CD8-positive, alpha-beta memory T cell (primary cell): Measurements from ENCODE around the gene AGPAT2. TPM values are rescaled to one million over a fixed set of nuclear protein-coding genes. Genes with fewer than 3 reads are reported as not detected.
"Not testable (repeated sequence)": the region's sequence is repeated elsewhere in the genome, so short reads cannot be mapped to it uniquely, and the experiment has no call there.

ENCODE experiments used
- CTCF ChIA-PET: fragments of 350-600 bp; sonication (Branson Sonifier 250); formaldehyde crosslinking; loops from one replicate; lab custom pipeline; 2021; ENCODE audit warnings: antibody characterized with exemption; lab: Charles Lee
- POLR2A ChIA-PET: fragments of 350-600 bp; sonication (Branson Sonifier 250); formaldehyde crosslinking; loops from one replicate; lab custom pipeline; 2021; ENCODE audit warnings: antibody characterized with exemption; lab: Charles Lee
- DNase-seq, 5 donors: peaks; one replicate each; pipeline versions ENCODE4 v3.0.0 to v3.0.0-alpha.2; 2020 to 2022; ENCODE audit warnings: mixed read lengths in 1 of 5
- H3K27ac ChIP-seq: one replicate; pipeline ENCODE4 v1.7.0; 2013; ENCODE audit warnings: low read depth, mild to moderate bottlenecking, low read length, moderate library complexity
- H3K27me3 ChIP-seq: 2 replicates; pipeline ENCODE4 v1.7.0; 2013; ENCODE audit warnings: low read length, mild to moderate bottlenecking; ENCODE audit not compliant: insufficient read depth, poor library complexity, severe bottlenecking
- H3K36me3 ChIP-seq: 2 replicates; pipeline ENCODE4 v1.7.0; 2013; ENCODE audit warnings: mild to moderate bottlenecking, low read length, moderate library complexity; ENCODE audit not compliant: insufficient read depth
- H3K4me1 ChIP-seq: 2 replicates; pipeline ENCODE4 v1.7.0; 2013; ENCODE audit warnings: mild to moderate bottlenecking, low read length, moderate library complexity; ENCODE audit not compliant: insufficient read depth
- H3K4me3 ChIP-seq: 2 replicates; pipeline ENCODE4 v1.7.0; 2013; ENCODE audit warnings: mild to moderate bottlenecking, low read length
- H3K9me3 ChIP-seq: 2 replicates; pipeline ENCODE4 v1.7.0; 2013; ENCODE audit warnings: mild to moderate bottlenecking, low read length
- H3K27ac Mint-ChIP-seq, 8 donors: one replicate each; pipeline ENCODE4 v1.8.0; 2020 to 2021; ENCODE audit warnings: mixed read lengths in 8 of 8, mild to moderate bottlenecking in 6 of 8, inconsistent platforms in 3 of 8, moderate library complexity in 3 of 8
- H3K27me3 Mint-ChIP-seq, 2 donors: one replicate each; pipeline ENCODE4 v1.8.0; 2020 to 2021; ENCODE audit warnings: mixed read lengths in 2 of 2, mild to moderate bottlenecking in 1 of 2, moderate library complexity in 1 of 2
- H3K36me3 Mint-ChIP-seq, 3 donors: one replicate each; pipeline ENCODE4 v1.8.0; 2020 to 2021; ENCODE audit warnings: mixed read lengths in 3 of 3, inconsistent platforms in 1 of 3, mild to moderate bottlenecking in 1 of 3
- H3K4me1 Mint-ChIP-seq, 3 donors: one replicate each; pipeline ENCODE4 v1.8.0; 2020 to 2021; ENCODE audit warnings: mixed read lengths in 3 of 3, inconsistent platforms in 1 of 3, mild to moderate bottlenecking in 1 of 3
- H3K4me3 Mint-ChIP-seq, 7 donors: one replicate each; pipeline ENCODE4 v1.8.0; 2020 to 2021; ENCODE audit warnings: mixed read lengths in 7 of 7, mild to moderate bottlenecking in 6 of 7, moderate library complexity in 4 of 7, inconsistent platforms in 2 of 7
- H3K9me3 Mint-ChIP-seq, 5 donors: one replicate each; pipeline ENCODE4 v1.8.0; 2020 to 2022; ENCODE audit warnings: mixed read lengths in 5 of 5, mild to moderate bottlenecking in 3 of 5, moderate library complexity in 2 of 5, inconsistent platforms in 1 of 5
- polyA plus RNA-seq: library from polyadenylated mRNA; unstranded; fragments of 300-500 nt; fragmentation: Illumina TruSeq; gene quantifications from one replicate; pipeline ENCODE4 v1.2.3, GENCODE V29; 2021
- total RNA-seq, 2 experiments: library from RNA; stranded (reverse); gene quantifications; one replicate each; pipeline ENCODE4 v1.2.3, GENCODE V29; 2021

Gene AGPAT2
- total and polyA plus RNA-seq, 3 experiments from 2014 or later: 17.4 to 32.5 (median 18.4) TPM

GRCh38 chr9:136704741-136705140 is 17.5 kb upstream of the AGPAT2 start:
- Mint-ChIP-seq H3K27me3 (peaks cover 6 to 19% of the 10 kb centered on the region in 2 donors), H3K4me1 (peaks cover 8 to 17% (median 16%) of the 10 kb centered on the region in 3 donors)
- H3K27ac ChIP-seq, H3K9me3 ChIP-seq, DNase-seq, H3K27ac Mint-ChIP-seq, H3K4me3 Mint-ChIP-seq, H3K9me3 Mint-ChIP-seq, H3K36me3 Mint-ChIP-seq, H3K36me3 ChIP-seq, POLR2A ChIA-PET, CTCF ChIA-PET, H3K4me3 ChIP-seq, H3K27me3 ChIP-seq: not testable (repeated sequence)
- H3K4me1 ChIP-seq: peaks cover 14% of the 10 kb centered on the region

DNA sequence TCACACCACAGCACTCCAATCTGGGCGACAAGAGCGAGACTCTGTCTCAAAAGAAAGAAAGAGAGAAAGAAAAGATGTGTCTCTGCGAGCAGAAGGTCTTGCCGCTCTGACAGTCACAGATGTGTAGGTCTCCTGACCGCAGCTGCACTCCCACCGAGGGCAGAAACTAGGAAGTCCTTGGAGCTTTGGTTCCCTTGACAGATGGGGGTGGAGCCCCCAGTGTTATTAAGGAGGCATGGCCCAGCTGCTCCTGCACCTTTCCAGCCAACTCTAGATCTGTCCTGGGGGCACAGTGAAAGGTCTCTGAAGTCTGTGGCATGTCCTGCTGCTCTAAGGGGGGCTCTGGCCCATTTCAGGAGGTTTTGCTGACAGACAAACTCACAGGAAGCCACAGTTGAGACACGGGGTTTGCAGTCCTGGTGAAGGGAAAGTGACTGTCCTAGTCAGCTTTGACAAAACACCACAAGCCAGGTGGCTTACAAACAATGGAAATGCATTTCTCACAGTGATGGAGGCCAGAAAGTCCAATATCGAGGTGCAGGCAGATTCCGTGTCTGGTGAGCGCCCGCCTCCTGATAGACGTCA is 16.1 kb upstream of the AGPAT2 start:
- Histone ChIP-seq H3K9me3 (no peaks in the 10 kb centered on the region), H3K4me1 (peaks cover 14% of the 10 kb centered on the region), H3K27me3 (no peaks in the 10 kb centered on the region), H3K27ac (no peak overlapping the region), H3K36me3 (no peaks in the 10 kb centered on the region), H3K4me3 (no peak overlapping the region)
- DNase-seq: no peak
- peak overlapping the region in 1 of 8 donors; percentile 57 for H3K27ac Mint-ChIP-seq
- no peak overlapping the region for H3K4me3 Mint-ChIP-seq
- POLR2A ChIA-PET: no interaction called here
- H3K36me3 Mint-ChIP-seq: no peaks in the 10 kb centered on the region
- CTCF ChIA-PET: no interaction called here
- peaks cover 10 to 12% of the 10 kb centered on the region in 2 donors for H3K27me3 Mint-ChIP-seq
- peaks cover 9 to 17% (median 16%) of the 10 kb centered on the region in 3 donors for H3K4me1 Mint-ChIP-seq
- H3K9me3 Mint-ChIP-seq: no peaks in the 10 kb centered on the region

DNA sequence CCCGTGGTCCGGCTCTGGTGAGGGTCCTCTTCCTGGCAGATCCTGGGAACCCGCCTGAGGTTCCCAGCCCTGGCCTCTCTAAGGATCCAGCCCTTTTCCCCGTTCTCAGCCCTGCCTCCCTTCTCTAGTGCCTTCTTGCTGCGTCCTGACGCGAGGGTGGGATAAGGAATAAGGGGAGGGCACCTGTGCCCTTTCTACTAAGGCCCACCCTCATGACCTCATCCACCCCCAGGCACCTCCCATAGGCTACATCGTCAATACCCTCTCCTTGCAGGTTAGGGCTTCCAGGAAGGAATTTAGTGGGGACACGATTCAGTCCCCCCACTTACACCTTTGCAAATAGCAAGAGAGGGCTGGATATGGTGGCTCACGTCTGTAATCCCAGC is 14.4 kb upstream of the AGPAT2 start:
- H3K9me3 ChIP-seq: no peaks in the 10 kb centered on the region
- no peak overlapping the region for H3K4me3 ChIP-seq
- no peak overlapping the region for H3K27ac ChIP-seq
- Mint-ChIP-seq H3K9me3 (no peaks in the 10 kb centered on the region), H3K27ac (peak overlapping the region in 7 of 8 donors; percentile 90 to 95 (median 93)), H3K27me3 (peaks cover 10 to 15% of the 10 kb centered on the region in 2 donors), H3K4me1 (peaks cover 9 to 17% (median 16%) of the 10 kb centered on the region in 3 donors), H3K36me3 (no peaks in the 10 kb centered on the region), H3K4me3 (peak overlapping the region; percentile 80 to 90 (median 86))
- ChIA-PET CTCF (interaction anchor here (1.2 to 1.3 kb wide), 3 partner anchors 11 to 389 kb away, joined by 3 to 4 read pairs (median 4); no protein-coding TSS in a partner anchor), POLR2A (interaction anchor here (1.1 kb wide), 1 partner anchor 25 kb away, joined by 4 read pairs; no protein-coding TSS in a partner anchor)
- DNase-seq: no peak
- H3K36me3 ChIP-seq: no peaks in the 10 kb centered on the region
- H3K27me3 ChIP-seq: no peaks in the 10 kb centered on the region
- H3K4me1 ChIP-seq: peaks cover 14% of the 10 kb centered on the region

GRCh38 chr9:136700959-136701667 is 13.9 kb upstream of the AGPAT2 start:
- H3K9me3 Mint-ChIP-seq: no peaks in the 10 kb centered on the region
- CTCF ChIA-PET: interaction anchor here (1.0 to 1.3 kb wide), 4 partner anchors 11 to 388 kb away, joined by 3 to 4 read pairs (median 4); no protein-coding TSS in a partner anchor
- H3K36me3 ChIP-seq: no peaks in the 10 kb centered on the region
- H3K4me1 Mint-ChIP-seq: peaks cover 9 to 17% (median 16%) of the 10 kb centered on the region in 3 donors
- POLR2A ChIA-PET: interaction anchor here (0.6 to 1.1 kb wide), 5 partner anchors 11 to 27 kb away, joined by 3 to 5 read pairs (median 4); no protein-coding TSS in a partner anchor
- peak overlapping the region in 7 of 8 donors; percentile 90 to 95 (median 93) for H3K27ac Mint-ChIP-seq
- H3K27me3 ChIP-seq: no peaks in the 10 kb centered on the region
- DNase-seq: peak; percentile 18 to 69 (median 60)
- H3K27me3 Mint-ChIP-seq: peaks cover 10 to 15% of the 10 kb centered on the region in 2 donors
- peak overlapping the region; percentile 59 for H3K27ac ChIP-seq
- peak overlapping the region; percentile 52 for H3K4me3 ChIP-seq
- no peaks in the 10 kb centered on the region for H3K9me3 ChIP-seq
- H3K36me3 Mint-ChIP-seq: no peaks in the 10 kb centered on the region
- H3K4me1 ChIP-seq: peaks cover 14% of the 10 kb centered on the region
- H3K4me3 Mint-ChIP-seq: peak overlapping the region; percentile 80 to 90 (median 86)

DNA sequence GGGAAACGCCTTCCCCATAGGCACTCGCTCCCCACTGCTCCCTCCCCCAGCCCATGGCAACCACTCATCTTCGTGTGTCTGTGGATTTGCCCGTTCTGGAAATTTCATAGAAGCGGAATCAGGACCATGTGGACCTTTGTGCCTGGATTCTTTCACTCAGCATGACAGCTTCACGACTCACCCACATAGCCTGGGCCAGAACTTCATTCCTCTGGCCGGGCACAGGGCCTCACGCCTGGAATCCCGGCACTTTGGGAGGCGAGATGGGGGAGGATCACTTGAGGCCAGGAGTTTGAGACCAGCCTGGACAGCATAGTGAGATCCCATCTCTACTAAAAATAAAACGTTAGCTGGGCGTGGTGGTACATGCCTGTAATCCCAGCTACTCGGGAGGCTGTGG is 13.0 kb upstream of the AGPAT2 start:
- POLR2A ChIA-PET: interaction anchor here (0.7 kb wide), 2 partner anchors 10 to 18 kb away, joined by 3 to 4 read pairs; no protein-coding TSS in a partner anchor
- Mint-ChIP-seq H3K36me3 (no peaks in the 10 kb centered on the region), H3K27me3 (peaks cover 8 to 14% of the 10 kb centered on the region in 2 donors), H3K4me1 (peaks cover 9 to 17% (median 16%) of the 10 kb centered on the region in 3 donors), H3K4me3 (peak overlapping the region in 2 of 7 donors; percentile 6 to 85), H3K9me3 (no peaks in the 10 kb centered on the region), H3K27ac (peak overlapping the region in 4 of 8 donors; percentile 17 to 93 (median 78))
- Histone ChIP-seq H3K4me1 (peaks cover 14% of the 10 kb centered on the region), H3K27me3 (no peaks in the 10 kb centered on the region), H3K27ac (no peak overlapping the region), H3K9me3 (no peaks in the 10 kb centered on the region), H3K4me3 (no peak overlapping the region), H3K36me3 (no peaks in the 10 kb centered on the region)
- CTCF ChIA-PET: interaction anchor here (1.0 to 1.3 kb wide), 3 partner anchors 10 to 387 kb away, joined by 3 to 4 read pairs (median 3); no protein-coding TSS in a partner anchor
- DNase-seq: no peak

- Mint-ChIP-seq H3K4me1 (peaks cover 9 to 17% (median 16%) of the 10 kb centered on the region in 3 donors), H3K36me3 (no peaks in the 10 kb centered on the region), H3K4me3 (peak overlapping the region in 1 of 7 donors; percentile 29), H3K9me3 (no peaks in the 10 kb centered on the region), H3K27me3 (peaks cover 7 to 14% of the 10 kb centered on the region in 2 donors), H3K27ac (no peak overlapping the region)
- Histone ChIP-seq H3K27ac (no peak overlapping the region), H3K27me3 (no peaks in the 10 kb centered on the region), H3K36me3 (no peaks in the 10 kb centered on the region), H3K4me1 (peaks cover 14% of the 10 kb centered on the region), H3K4me3 (no peak overlapping the region), H3K9me3 (no peaks in the 10 kb centered on the region)
- ChIA-PET POLR2A (interaction anchor here (0.6 kb wide), 1 partner anchor 38 kb away, joined by 3 read pairs; no protein-coding TSS in a partner anchor), CTCF (no interaction called here)
- no peak for DNase-seq
Observed at GRCh38 chr9:136698635-136699246, 11.5 kb upstream of the AGPAT2 start.

GRCh38 chr9:136697821-136698526 is 10.7 kb upstream of the AGPAT2 start:
- no peaks in the 10 kb centered on the region for H3K9me3 Mint-ChIP-seq
- no peak for DNase-seq
- no peaks in the 10 kb centered on the region for H3K9me3 ChIP-seq
- CTCF ChIA-PET: interaction anchor here (1.3 kb wide), 1 partner anchor 29 kb away, joined by 3 read pairs; no protein-coding TSS in a partner anchor
- no peak overlapping the region for H3K27ac ChIP-seq
- POLR2A ChIA-PET: no interaction called here
- H3K27ac Mint-ChIP-seq: no peak overlapping the region
- H3K27me3 ChIP-seq: no peaks in the 10 kb centered on the region
- H3K27me3 Mint-ChIP-seq: peaks cover 12 to 14% of the 10 kb centered on the region in 2 donors
- H3K4me1 Mint-ChIP-seq: peaks cover 9 to 17% (median 16%) of the 10 kb centered on the region in 3 donors
- no peak overlapping the region for H3K4me3 ChIP-seq
- H3K4me1 ChIP-seq: peaks cover 14% of the 10 kb centered on the region
- H3K36me3 Mint-ChIP-seq: no peaks in the 10 kb centered on the region
- H3K4me3 Mint-ChIP-seq: no peak overlapping the region
- H3K36me3 ChIP-seq: no peaks in the 10 kb centered on the region
